ENCODE measurements around the gene LRMDA. TPM values are rescaled to one million over a fixed set of nuclear protein-coding genes. Genes with fewer than 3 reads are reported as not detected.

Gene LRMDA
- total RNA-seq, 1 experiment from 2014 or later = 1.2 TPM

GRCh38 chr10:75875740-75876139 lies 444.3 kb downstream of the LRMDA start:
- H3K27ac ChIP-seq (ENCODE audit: low read length) = no peak overlapping the region
- no peak for ATAC-seq
- CTCF ChIA-PET = interaction anchor here (0.8 kb wide), 1 partner anchor 27 kb away, joined by 4 read pairs; no protein-coding TSS in a partner anchor
- H3K9me2 ChIP-seq (replicated peaks; ENCODE audit: low read length) = no peaks in the 10 kb centered on the region
- DNase-seq = no peak
- no peak overlapping the region for H3K4me2 ChIP-seq (ENCODE audit: low read length)
- H3K9me3 ChIP-seq (ENCODE audit: low read length) = no peaks in the 10 kb centered on the region
- POLR2A ChIA-PET (ENCODE audit: unreplicated experiment) = no interaction called here
- H3K36me3 ChIP-seq (ENCODE audit: low read depth, low read length) = no peaks in the 10 kb centered on the region
- H3K27me3 ChIP-seq (ENCODE audit: low read length) = peaks cover 91% of the 10 kb centered on the region
- intact Hi-C loops (cut with micrococcal nuclease) = no loop called here
- no peaks in the 10 kb centered on the region for H3F3A ChIP-seq (ENCODE audit: low read length, unreplicated experiment)
- H3K4me3 ChIP-seq (ENCODE audit: low read length) = no peak overlapping the region
- H3K79me2 ChIP-seq (ENCODE audit: low read length) = no peaks in the 10 kb centered on the region
- TF ChIP-seq EZH2phosphoT487 (IDR thresholded peaks at IDR 0.05; ENCODE audit: borderline replicate concordance, low read length) = no peak
- TF ChIP-seq CTCF (conservative IDR thresholded peaks at IDR 0.05; ENCODE audit: low read depth, low read length) = no peak
- TF ChIP-seq EZH2 (IDR thresholded peaks at IDR 0.05; ENCODE audit: low read length, unreplicated experiment) = no peak
- no peak overlapping the region for H2AFZ ChIP-seq (ENCODE audit: low read length)
- no peaks in the 10 kb centered on the region for H3K4me1 ChIP-seq (ENCODE audit: insufficient read depth, low read length)
- no TSS peak for BruUV-seq (replicated peaks)
- H3K9ac ChIP-seq (ENCODE audit: low read length) = no peak overlapping the region
- H4K20me1 ChIP-seq (ENCODE audit: low read length) = no peaks in the 10 kb centered on the region

- Histone ChIP-seq H3K9ac (ENCODE audit: low read length) (no peak overlapping the region), H4K20me1 (ENCODE audit: low read length) (no peaks in the 10 kb centered on the region), H3K27me3 (ENCODE audit: low read length) (peaks cover 86% of the 10 kb centered on the region), H3K4me1 (ENCODE audit: insufficient read depth, low read length) (no peaks in the 10 kb centered on the region), H3K27ac (ENCODE audit: low read length) (no peak overlapping the region), H3K9me3 (ENCODE audit: low read length) (no peaks in the 10 kb centered on the region), H3K9me2 (replicated peaks; ENCODE audit: low read length) (no peaks in the 10 kb centered on the region), H2AFZ (ENCODE audit: low read length) (no peak overlapping the region), H3K36me3 (ENCODE audit: low read depth, low read length) (no peaks in the 10 kb centered on the region), H3K4me3 (ENCODE audit: low read length) (no peak overlapping the region), H3K4me2 (ENCODE audit: low read length) (no peak overlapping the region), H3K79me2 (ENCODE audit: low read length) (no peaks in the 10 kb centered on the region), H3F3A (ENCODE audit: low read length, unreplicated experiment) (no peaks in the 10 kb centered on the region)
- CTCF ChIA-PET = interaction anchor here (0.6 to 0.8 kb wide), 2 partner anchors 26 to 40 kb away, joined by 3 to 4 read pairs; no protein-coding TSS in a partner anchor
- no peak for ATAC-seq
- BruUV-seq (replicated peaks) = no TSS peak
- TF ChIP-seq EZH2 (IDR thresholded peaks at IDR 0.05; ENCODE audit: low read length, unreplicated experiment) (no peak), CTCF (conservative IDR thresholded peaks at IDR 0.05; ENCODE audit: low read depth, low read length) (no peak), EZH2phosphoT487 (IDR thresholded peaks at IDR 0.05; ENCODE audit: borderline replicate concordance, low read length) (no peak)
- no peak for DNase-seq
- POLR2A ChIA-PET (ENCODE audit: unreplicated experiment) = no interaction called here
- intact Hi-C loops (cut with micrococcal nuclease) = no loop called here
These were observed 445.3 kb downstream of the LRMDA start for GRCh38 chr10:75876710-75877109.

GRCh38 chr10:75877877-75878276 lies 446.5 kb downstream of the LRMDA start:
- no TSS peak for BruUV-seq (replicated peaks)
- ChIA-PET POLR2A (ENCODE audit: unreplicated experiment) (no interaction called here), CTCF (no interaction called here)

More at GRCh38 chr10:75877877-75878276, 446.5 kb downstream of the LRMDA start:
- Histone ChIP-seq H2AFZ (ENCODE audit: low read length) (no peak overlapping the region), H3K27ac (ENCODE audit: low read length) (no peak overlapping the region), H3K79me2 (ENCODE audit: low read length) (no peaks in the 10 kb centered on the region), H3K9me3 (ENCODE audit: low read length) (no peaks in the 10 kb centered on the region), H3F3A (ENCODE audit: low read length, unreplicated experiment) (no peaks in the 10 kb centered on the region), H3K4me2 (ENCODE audit: low read length) (no peak overlapping the region), H4K20me1 (ENCODE audit: low read length) (no peaks in the 10 kb centered on the region), H3K4me3 (ENCODE audit: low read length) (no peak overlapping the region), H3K27me3 (ENCODE audit: low read length) (peaks cover 77% of the 10 kb centered on the region), H3K36me3 (ENCODE audit: low read depth, low read length) (no peaks in the 10 kb centered on the region), H3K9me2 (replicated peaks; ENCODE audit: low read length) (no peaks in the 10 kb centered on the region), H3K9ac (ENCODE audit: low read length) (no peak overlapping the region), H3K4me1 (ENCODE audit: insufficient read depth, low read length) (no peaks in the 10 kb centered on the region)
- intact Hi-C loops (cut with micrococcal nuclease) = no loop called here
- no peak for TF ChIP-seq EZH2 (IDR thresholded peaks at IDR 0.05; ENCODE audit: low read length, unreplicated experiment)
- TF ChIP-seq EZH2phosphoT487 (IDR thresholded peaks at IDR 0.05; ENCODE audit: borderline replicate concordance, low read length) = no peak
- TF ChIP-seq CTCF (conservative IDR thresholded peaks at IDR 0.05; ENCODE audit: low read depth, low read length) = no peak
- ATAC-seq (no peak), DNase-seq (no peak)
